NT2/D1 (cell line): ENCODE measurements around the gene SLC2A1.

ENCODE experiments used
- YY1 ChIP-seq: IDR thresholded peaks from 2 replicates; pipeline ENCODE4 v1.6.1; 2011; ENCODE audit not compliant: insufficient read length, insufficient read depth
- ZNF274 ChIP-seq: IDR thresholded peaks from 2 replicates; pipeline ENCODE4 v1.6.1; 2011; ENCODE audit warnings: mild to moderate bottlenecking, low read depth, low read length

- TF ChIP-seq YY1 (no peak), ZNF274 (no peak)
Measured at GRCh38 chr1:42915456-42915855, 43.2 kb downstream of the SLC2A1 start.
